ENCODE results near the gene OR51B6. TPM values are rescaled to one million over a fixed set of nuclear protein-coding genes. Genes with fewer than 3 reads are reported as not detected.

Gene OR51B6, protein sequence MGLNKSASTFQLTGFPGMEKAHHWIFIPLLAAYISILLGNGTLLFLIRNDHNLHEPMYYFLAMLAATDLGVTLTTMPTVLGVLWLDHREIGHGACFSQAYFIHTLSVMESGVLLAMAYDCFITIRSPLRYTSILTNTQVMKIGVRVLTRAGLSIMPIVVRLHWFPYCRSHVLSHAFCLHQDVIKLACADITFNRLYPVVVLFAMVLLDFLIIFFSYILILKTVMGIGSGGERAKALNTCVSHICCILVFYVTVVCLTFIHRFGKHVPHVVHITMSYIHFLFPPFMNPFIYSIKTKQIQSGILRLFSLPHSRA
- not detected for total RNA-seq
- not detected for polyA plus RNA-seq (ENCODE audit: insufficient read depth, low read depth, low replicate concordance)
- long read RNA-seq, donor 1, result 0 reads
- long read RNA-seq, donor 2, result 0 reads

DNA sequence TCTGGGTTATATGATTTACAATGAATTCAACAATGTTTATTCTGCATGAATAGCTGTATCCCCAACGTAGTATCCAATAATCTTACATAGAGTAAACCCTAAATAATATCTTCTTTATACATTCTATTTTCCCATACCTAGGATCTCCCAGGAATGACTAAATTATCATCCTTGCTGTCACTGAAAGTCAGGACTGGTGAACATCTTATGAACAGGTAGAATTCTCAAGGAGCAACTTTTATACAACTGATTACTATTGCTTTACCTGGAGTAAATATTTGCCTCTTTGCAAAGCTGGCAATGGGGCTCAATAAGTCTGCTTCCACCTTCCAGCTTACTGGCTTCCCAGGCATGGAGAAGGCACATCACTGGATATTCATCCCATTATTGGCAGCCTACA is at the start of gene OR51B6:
OR51B6 (plus strand) TSS at position 301 of the 400 bp plus-strand sequence; CDS start at position 301, 0 bp downstream.
- TF ChIP-seq POLR2A (IDR thresholded peaks at IDR 0.05), result no peak
- TF ChIP-seq, protein P1, sequence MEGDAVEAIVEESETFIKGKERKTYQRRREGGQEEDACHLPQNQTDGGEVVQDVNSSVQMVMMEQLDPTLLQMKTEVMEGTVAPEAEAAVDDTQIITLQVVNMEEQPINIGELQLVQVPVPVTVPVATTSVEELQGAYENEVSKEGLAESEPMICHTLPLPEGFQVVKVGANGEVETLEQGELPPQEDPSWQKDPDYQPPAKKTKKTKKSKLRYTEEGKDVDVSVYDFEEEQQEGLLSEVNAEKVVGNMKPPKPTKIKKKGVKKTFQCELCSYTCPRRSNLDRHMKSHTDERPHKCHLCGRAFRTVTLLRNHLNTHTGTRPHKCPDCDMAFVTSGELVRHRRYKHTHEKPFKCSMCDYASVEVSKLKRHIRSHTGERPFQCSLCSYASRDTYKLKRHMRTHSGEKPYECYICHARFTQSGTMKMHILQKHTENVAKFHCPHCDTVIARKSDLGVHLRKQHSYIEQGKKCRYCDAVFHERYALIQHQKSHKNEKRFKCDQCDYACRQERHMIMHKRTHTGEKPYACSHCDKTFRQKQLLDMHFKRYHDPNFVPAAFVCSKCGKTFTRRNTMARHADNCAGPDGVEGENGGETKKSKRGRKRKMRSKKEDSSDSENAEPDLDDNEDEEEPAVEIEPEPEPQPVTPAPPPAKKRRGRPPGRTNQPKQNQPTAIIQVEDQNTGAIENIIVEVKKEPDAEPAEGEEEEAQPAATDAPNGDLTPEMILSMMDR (IDR thresholded peaks at IDR 0.05), result no peak
- intact Hi-C loops (cut with DNase I; ENCODE audit: low total_unique reads), result no loop called here
- WGBS, 2 donors, result 84 to 94% methylated on average over 1 of the region's 1 CpG
- H3K27me3 ChIP-seq, result no peaks in the 10 kb centered on the region
- H3K4me1 ChIP-seq, result no peaks in the 10 kb centered on the region
- H3K9me3 ChIP-seq, result no peaks in the 10 kb centered on the region
- H3K36me3 ChIP-seq (ENCODE audit: low read depth, missing control alignments), result no peaks in the 10 kb centered on the region
- H3K4me3 ChIP-seq, result no peak within 1 kb of the TSS
- no peak for DNase-seq
- H3K27ac ChIP-seq, result no peak within 1 kb of the TSS

DNA sequence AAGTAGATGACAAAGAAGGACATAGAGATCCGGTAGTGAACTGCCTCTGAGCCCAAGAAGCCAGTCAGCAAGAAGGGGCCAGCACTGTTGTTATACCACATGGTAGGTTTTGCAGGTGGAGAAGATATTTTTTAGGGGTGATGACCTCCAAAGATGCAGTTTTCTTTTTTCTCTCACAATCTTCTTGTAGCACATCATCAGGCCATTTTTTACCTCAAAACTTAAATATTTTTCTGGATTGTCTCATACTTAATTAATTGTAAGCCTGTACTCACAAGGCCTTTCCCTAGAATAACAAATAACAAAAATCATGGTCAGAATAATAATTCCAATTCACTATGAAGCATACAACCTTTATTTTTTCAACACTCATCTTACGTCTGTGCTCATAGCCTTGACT is 49.5 kb upstream of the OR51B6 start, which contains the start of gene OR51B4:
OR51B4 (minus strand) TSS at position 101 of the 400 bp plus-strand sequence; CDS start at position 101, 0 bp downstream.
- WGBS, 2 donors, result 87 to 94% methylated on average over 2 of the region's 2 CpGs
- Histone ChIP-seq H3K27me3 (no peaks in the 10 kb centered on the region), H3K27ac (no peak within 1 kb of the TSS), H3K9me3 (no peaks in the 10 kb centered on the region), H3K4me3 (no peak within 1 kb of the TSS), H3K4me1 (no peaks in the 10 kb centered on the region), H3K36me3 (ENCODE audit: low read depth, missing control alignments) (no peaks in the 10 kb centered on the region)
- intact Hi-C loops (cut with DNase I; ENCODE audit: low total_unique reads), result no loop called here
- no peak for DNase-seq
- TF ChIP-seq, protein P1 (IDR thresholded peaks at IDR 0.05), result no peak
- no peak for TF ChIP-seq POLR2A (IDR thresholded peaks at IDR 0.05)

DNA sequence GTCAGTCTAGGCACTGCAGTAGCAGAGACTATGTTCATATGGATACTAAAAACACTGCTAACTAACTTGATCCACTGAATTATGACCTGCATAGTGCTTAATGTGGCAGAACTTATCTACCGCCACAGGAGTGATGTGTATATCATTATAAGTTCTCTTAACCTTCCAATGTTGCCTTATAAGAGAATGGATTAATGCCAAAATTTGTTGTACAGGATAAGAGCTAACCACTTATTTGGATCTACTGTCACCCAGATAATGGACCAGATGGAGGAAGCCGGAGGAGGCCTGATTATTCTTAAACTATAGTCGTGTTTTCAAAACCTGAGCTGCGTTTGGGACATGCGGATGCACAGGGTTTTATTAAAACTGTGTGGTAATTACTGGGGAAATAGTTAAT is 47.7 kb upstream of the OR51B6 start:
- intact Hi-C loops (cut with DNase I; ENCODE audit: low total_unique reads), result no loop called here
- DNase-seq, result no peak
- WGBS, 2 donors, result 71 to 72% methylated on average over 5 of the region's 5 CpGs

DNA sequence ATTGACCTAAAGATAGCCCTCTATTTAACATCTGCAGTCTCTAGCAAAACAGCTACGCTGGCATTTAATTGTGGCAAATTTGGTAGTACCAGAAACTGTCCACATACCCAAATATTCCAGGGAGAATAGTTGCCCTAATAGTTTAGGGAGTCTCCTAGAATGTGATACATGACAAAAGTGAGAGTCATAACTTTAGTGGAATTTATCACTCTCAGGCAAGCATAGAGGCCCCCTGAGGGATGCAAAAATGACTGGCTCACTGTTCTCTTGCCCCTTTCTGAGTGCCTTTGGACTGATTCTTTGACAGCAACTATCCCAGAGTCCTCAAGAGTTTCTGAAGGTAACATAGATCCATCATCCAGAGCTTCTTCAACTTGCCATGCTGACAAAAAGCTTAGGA is 47.3 kb upstream of the OR51B6 start:
- intact Hi-C loops (cut with DNase I; ENCODE audit: low total_unique reads), result no loop called here
- H3K27me3 ChIP-seq, result no peaks in the 10 kb centered on the region
- no peak overlapping the region for H3K27ac ChIP-seq
- H3K4me1 ChIP-seq, result no peaks in the 10 kb centered on the region
- H3K9me3 ChIP-seq, result no peaks in the 10 kb centered on the region
- H3K36me3 ChIP-seq (ENCODE audit: low read depth, missing control alignments), result no peaks in the 10 kb centered on the region
- H3K4me3 ChIP-seq, result no peak overlapping the region
- DNase-seq, result no peak
- WGBS, 2 donors, result 88 to 100% methylated on average over 1 of the region's 1 CpG
- TF ChIP-seq, protein P1 (IDR thresholded peaks at IDR 0.05), result no peak
- no peak for TF ChIP-seq POLR2A (IDR thresholded peaks at IDR 0.05)

More for the DNA sequence above, 47.7 kb upstream of the OR51B6 start:
- Histone ChIP-seq H3K4me1 (no peaks in the 10 kb centered on the region), H3K9me3 (no peaks in the 10 kb centered on the region), H3K36me3 (ENCODE audit: low read depth, missing control alignments) (no peaks in the 10 kb centered on the region), H3K4me3 (no peak overlapping the region), H3K27ac (no peak overlapping the region), H3K27me3 (no peaks in the 10 kb centered on the region)
- no peak for TF ChIP-seq POLR2A (IDR thresholded peaks at IDR 0.05)
- TF ChIP-seq, protein P1 (IDR thresholded peaks at IDR 0.05), result no peak

Data from testis (tissue), 5 donors.